Stomach smooth muscle (tissue), 2 donors: ENCODE measurements around the gene LILRA2.

Experiments
- H3K27ac ChIP-seq: one replicate; pipeline ENCODE4 v1.7.0; 2013; ENCODE audit warnings: mild to moderate bottlenecking, low read length, inconsistent platforms
- H3K27me3 ChIP-seq, 2 donors: one replicate each; pipeline ENCODE4 v1.7.0; 2013; ENCODE audit warnings: low read length in 2 of 2; ENCODE audit not compliant: insufficient read depth in 2 of 2, control insufficient read depth in 1 of 2
- H3K36me3 ChIP-seq, 2 donors: one replicate each; pipeline ENCODE4 v1.7.0; 2013; ENCODE audit warnings: low read length in 2 of 2; ENCODE audit not compliant: control insufficient read depth in 2 of 2, insufficient read depth in 2 of 2
- H3K4me1 ChIP-seq: one replicate; pipeline ENCODE4 v1.7.0; 2013; ENCODE audit warnings: low read length; ENCODE audit not compliant: control insufficient read depth, insufficient read depth
- H3K4me3 ChIP-seq, 2 donors: one replicate each; pipeline ENCODE4 v1.7.0; 2013; ENCODE audit warnings: low read length in 2 of 2
- H3K9ac ChIP-seq, 2 donors: one replicate each; pipeline ENCODE4 v1.7.0; 2013; ENCODE audit warnings: low read length in 2 of 2, mild to moderate bottlenecking in 1 of 2
- H3K9me3 ChIP-seq, 2 donors: one replicate each; pipeline ENCODE4 v1.7.0; 2013; ENCODE audit warnings: low read length in 2 of 2; ENCODE audit not compliant: control insufficient read depth in 2 of 2
- donor health status: healthy.
- donor health status: Pancreatic carcinoma.

Gene LILRA2

DNA sequence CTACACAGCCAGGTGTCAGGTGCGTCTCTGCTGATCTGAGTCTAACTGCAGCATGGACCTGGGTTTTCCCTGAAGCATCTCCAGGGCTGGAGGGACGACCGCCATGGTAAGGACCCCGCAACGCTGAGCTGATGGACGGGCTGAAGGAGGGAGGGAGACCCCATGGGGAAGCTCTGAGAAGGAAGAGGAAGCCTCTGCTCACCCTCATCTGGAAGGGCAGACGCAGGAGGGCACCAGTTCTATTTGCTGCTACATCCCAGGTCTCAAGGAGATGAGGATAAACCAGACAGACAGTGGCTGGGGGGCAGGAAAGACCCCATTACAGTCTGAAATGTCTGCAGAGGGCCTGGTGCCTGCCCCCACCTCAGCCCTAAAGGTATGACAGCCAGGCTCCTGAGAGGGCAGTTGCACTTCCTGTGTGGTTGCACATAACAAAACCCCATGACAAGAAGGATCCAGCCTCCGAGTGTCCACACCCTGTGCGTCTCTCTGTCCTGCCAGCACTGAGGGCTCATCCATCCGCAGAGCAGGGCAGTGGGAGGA is at the start of gene LILRA2:
Gene LILRA2 (plus strand): TSS at position 461 of the 543 bp plus-strand sequence. CDS start 89 bp downstream, outside the sequence.
- Histone ChIP-seq H3K4me1 (no peaks in the 10 kb centered on the region), H3K9ac (no peak within 1 kb of the TSS), H3K4me3 (peak within 1 kb of the TSS in 1 of 2 donors; percentile 15), H3K27ac (no peak within 1 kb of the TSS), H3K9me3 (no peaks in the 10 kb centered on the region), H3K27me3 (peaks cover 0 to 5% of the 10 kb centered on the region in 2 donors), H3K36me3 (no peaks in the 10 kb centered on the region)

- Histone ChIP-seq H3K9me3 (peaks cover 0 to 5% of the 10 kb centered on the region in 2 donors), H3K4me3 (no peak overlapping the region), H3K36me3 (no peaks in the 10 kb centered on the region), H3K27me3 (peaks cover 0 to 8% of the 10 kb centered on the region in 2 donors), H3K4me1 (no peaks in the 10 kb centered on the region), H3K27ac (no peak overlapping the region), H3K9ac (no peak overlapping the region)
Measured at GRCh38 chr19:54525636-54526035, 48.0 kb upstream of the LILRA2 start.

DNA sequence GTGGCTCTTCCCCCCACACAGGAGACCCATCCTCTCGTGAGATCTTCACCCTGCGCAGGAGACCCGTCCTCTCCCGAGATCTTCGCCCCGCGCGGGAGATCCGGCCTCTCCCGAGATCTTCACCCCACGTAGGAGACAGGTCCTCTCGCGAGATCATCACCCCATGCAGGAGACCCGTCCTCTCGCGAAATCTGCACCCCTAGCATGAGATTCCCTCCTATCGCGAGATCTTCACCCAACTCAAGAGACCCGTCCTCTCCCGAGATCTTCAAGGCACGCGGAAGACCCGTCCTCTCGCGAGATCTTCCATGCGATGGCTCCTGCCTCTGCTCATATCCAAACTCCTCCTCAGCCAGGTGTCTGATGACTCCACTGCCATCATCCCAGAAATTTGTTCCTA is 46.6 kb upstream of the LILRA2 start:
- H3K9me3 ChIP-seq = peaks cover 0 to 5% of the 10 kb centered on the region in 2 donors
- H3K9ac ChIP-seq = no peak overlapping the region

DNA sequence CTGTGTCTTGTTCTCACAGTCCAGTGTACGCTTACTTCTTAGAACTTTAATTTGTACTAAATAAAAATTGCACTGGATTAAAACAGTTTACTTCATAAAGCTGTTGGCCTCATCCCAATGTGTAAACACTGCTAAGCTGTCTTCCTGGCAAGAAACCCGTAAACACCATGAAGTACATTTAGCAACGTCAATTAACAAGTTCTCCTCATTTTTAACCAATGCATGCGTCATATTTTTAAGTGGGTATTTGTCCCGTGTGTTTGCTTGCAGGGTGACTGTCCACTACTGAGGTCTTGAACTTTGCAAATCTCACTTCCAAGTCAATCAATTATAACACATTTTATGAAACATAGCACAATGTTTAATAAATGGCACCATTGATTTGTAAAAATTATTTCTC is 42.7 kb upstream of the LILRA2 start:
- Histone ChIP-seq H3K27me3 (peaks cover 0 to 9% of the 10 kb centered on the region in 2 donors), H3K4me1 (no peaks in the 10 kb centered on the region), H3K27ac (no peak overlapping the region), H3K9me3 (peaks cover 0 to 2% of the 10 kb centered on the region in 2 donors), H3K4me3 (no peak overlapping the region), H3K9ac (no peak overlapping the region), H3K36me3 (no peaks in the 10 kb centered on the region)

More for the DNA sequence above, 46.6 kb upstream of the LILRA2 start:
- H3K27me3 ChIP-seq = peaks cover 0 to 4% of the 10 kb centered on the region in 2 donors
- H3K27ac ChIP-seq = no peak overlapping the region
- H3K4me3 ChIP-seq = no peak overlapping the region
- no peaks in the 10 kb centered on the region for H3K4me1 ChIP-seq
- no peaks in the 10 kb centered on the region for H3K36me3 ChIP-seq

- peaks cover 0 to 11% of the 10 kb centered on the region in 2 donors for H3K27me3 ChIP-seq
- no peak overlapping the region for H3K27ac ChIP-seq
- H3K36me3 ChIP-seq = no peaks in the 10 kb centered on the region
- H3K4me1 ChIP-seq = no peaks in the 10 kb centered on the region
- H3K4me3 ChIP-seq = no peak overlapping the region
- H3K9ac ChIP-seq = no peak overlapping the region
- no peaks in the 10 kb centered on the region for H3K9me3 ChIP-seq
Measured at GRCh38 chr19:54532528-54532927, 41.1 kb upstream of the LILRA2 start.

DNA sequence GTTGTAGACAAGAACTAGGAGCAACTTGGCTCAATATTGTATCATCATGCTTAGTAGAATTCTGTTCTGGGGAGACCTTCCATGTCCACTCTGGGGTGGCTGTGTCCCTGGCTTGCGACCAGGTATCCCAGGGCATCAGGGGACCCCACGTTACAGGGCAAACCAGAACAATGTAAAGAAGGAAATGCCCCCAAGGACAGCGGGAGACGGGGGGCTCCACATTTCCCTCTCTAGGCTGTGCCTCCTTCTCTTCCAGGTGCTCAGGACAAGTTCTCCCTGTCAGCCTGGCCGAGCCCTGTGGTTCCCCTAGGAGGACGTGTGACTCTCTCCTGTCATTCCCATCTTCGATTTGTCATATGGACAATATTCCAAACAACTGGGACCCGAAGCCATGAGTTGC is 40.1 kb upstream of the LILRA2 start:
- Histone ChIP-seq H3K4me1 (no peaks in the 10 kb centered on the region), H3K4me3 (no peak overlapping the region), H3K9me3 (no peaks in the 10 kb centered on the region), H3K27ac (no peak overlapping the region), H3K27me3 (peaks cover 0 to 8% of the 10 kb centered on the region in 2 donors), H3K9ac (no peak overlapping the region), H3K36me3 (no peaks in the 10 kb centered on the region)

GRCh38 chr19:54534156-54534555 is 39.4 kb upstream of the LILRA2 start:
- H3K4me3 ChIP-seq = no peak overlapping the region
- H3K27ac ChIP-seq = no peak overlapping the region
- no peak overlapping the region for H3K9ac ChIP-seq
- H3K4me1 ChIP-seq = no peaks in the 10 kb centered on the region
- no peaks in the 10 kb centered on the region for H3K36me3 ChIP-seq
- H3K9me3 ChIP-seq = no peaks in the 10 kb centered on the region
- peaks cover 0 to 8% of the 10 kb centered on the region in 2 donors for H3K27me3 ChIP-seq

GRCh38 chr19:54535601-54536000 is 38.0 kb upstream of the LILRA2 start:
- no peaks in the 10 kb centered on the region for H3K4me1 ChIP-seq
- no peak overlapping the region for H3K9ac ChIP-seq
- H3K27me3 ChIP-seq = peaks cover 0 to 8% of the 10 kb centered on the region in 2 donors
- no peaks in the 10 kb centered on the region for H3K36me3 ChIP-seq
- no peak overlapping the region for H3K27ac ChIP-seq
- H3K4me3 ChIP-seq = no peak overlapping the region
- no peaks in the 10 kb centered on the region for H3K9me3 ChIP-seq

DNA sequence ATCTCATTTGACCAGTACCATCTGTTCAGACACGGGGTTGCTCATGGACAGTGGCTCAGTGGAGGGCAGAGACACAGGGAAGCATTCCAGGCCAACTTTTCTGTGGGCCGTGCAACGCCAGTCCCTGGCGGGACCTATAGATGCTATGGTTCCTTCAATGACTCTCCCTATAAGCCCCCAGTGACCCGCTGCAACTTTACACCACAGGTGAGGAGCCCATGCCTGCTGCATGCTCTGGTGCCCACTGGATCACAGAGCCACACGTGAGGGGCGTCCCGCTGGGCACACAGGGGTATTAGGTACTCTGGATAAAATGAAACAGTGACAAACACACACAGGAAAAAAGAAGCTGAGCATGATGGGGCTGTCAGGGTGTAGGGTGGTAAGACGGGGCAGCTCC is 36.6 kb upstream of the LILRA2 start:
- peaks cover 0 to 8% of the 10 kb centered on the region in 2 donors for H3K27me3 ChIP-seq
- no peak overlapping the region for H3K9ac ChIP-seq
- no peaks in the 10 kb centered on the region for H3K36me3 ChIP-seq
- no peak overlapping the region for H3K27ac ChIP-seq
- H3K4me3 ChIP-seq = no peak overlapping the region
- H3K9me3 ChIP-seq = no peaks in the 10 kb centered on the region
- no peaks in the 10 kb centered on the region for H3K4me1 ChIP-seq

- no peak overlapping the region for H3K9ac ChIP-seq
- peaks cover 0 to 3% of the 10 kb centered on the region in 2 donors for H3K9me3 ChIP-seq
- H3K36me3 ChIP-seq = no peaks in the 10 kb centered on the region
- H3K4me1 ChIP-seq = no peaks in the 10 kb centered on the region
- peaks cover 0 to 4% of the 10 kb centered on the region in 2 donors for H3K27me3 ChIP-seq
- no peak overlapping the region for H3K4me3 ChIP-seq
- H3K27ac ChIP-seq = no peak overlapping the region
Measured at GRCh38 chr19:54541712-54542111, 31.9 kb upstream of the LILRA2 start.

- H3K9ac ChIP-seq = no peak overlapping the region
- peaks cover 0 to 4% of the 10 kb centered on the region in 2 donors for H3K27me3 ChIP-seq
- H3K36me3 ChIP-seq = no peaks in the 10 kb centered on the region
- H3K27ac ChIP-seq = no peak overlapping the region
- H3K4me1 ChIP-seq = no peaks in the 10 kb centered on the region
- no peak overlapping the region for H3K4me3 ChIP-seq
- H3K9me3 ChIP-seq = peaks cover 0 to 3% of the 10 kb centered on the region in 2 donors
Measured at GRCh38 chr19:54548806-54549205, 24.8 kb upstream of the LILRA2 start.
